Right atrium auricular region (tissue), 2 donors: ENCODE results near the gene VWA1. TPM values are rescaled to one million over a fixed set of nuclear protein-coding genes. Genes with fewer than 3 reads are reported as not detected.
"Not testable (repeated sequence)": the region's sequence is repeated elsewhere in the genome, so short reads cannot be mapped to it uniquely, and the experiment has no call there.

Source experiments
- DNase-seq: peaks from one replicate; pipeline ENCODE4 v3.0.0-alpha.2; 2019; ENCODE audit warnings: low spot score
- H3K27ac ChIP-seq, 2 donors: fragments of 200-600 bp; sonication (generic); 1 replicate in 1 of 2; 2 replicates in 1 of 2; pipeline ENCODE4 v1.5.1; 2016 to 2019
- H3K27me3 ChIP-seq, 2 donors: fragments of 200-600 bp; sonication (generic); one replicate each; pipeline versions ENCODE4 v1.5.1 to v1.6.0; 2017 to 2019
- H3K36me3 ChIP-seq: fragments of 200-600 bp; sonication (generic); one replicate; pipeline ENCODE4 v1.5.1; 2016
- H3K4me1 ChIP-seq, 2 donors: fragments of 200-600 bp; sonication (generic); one replicate each; pipeline versions ENCODE4 v1.5.1 to v1.6.0; 2017 to 2019
- H3K4me3 ChIP-seq, 2 donors: fragments of 200-600 bp; sonication (generic); 1 replicate in 1 of 2; 2 replicates in 1 of 2; pipeline ENCODE4 v1.5.1; 2017 to 2019; ENCODE audit warnings: mild to moderate bottlenecking in 1 of 2, moderate library complexity in 1 of 2
- H3K9me3 ChIP-seq, 2 donors: fragments of 200-600 bp; sonication (generic); one replicate each; pipeline ENCODE4 v1.5.1; 2019
- CTCF ChIP-seq, 2 donors: fragments of 200-600 bp; sonication (generic); IDR thresholded peaks; one replicate each; pipeline ENCODE4 v1.5.1; 2019; ENCODE audit warnings: antibody characterized with exemption in 2 of 2
- total RNA-seq, 2 donors: library from RNA; depleted of rRNA; stranded (reverse); fragments of >200 nt; gene quantifications; one replicate each; pipeline ENCODE4 v1.1.0, GENCODE V29; 2016

Gene VWA1
- total RNA-seq, 2 donors from 2014 or later = 13.0 to 15.2 TPM

GRCh38 chr1:1425753-1426495 lies 9.6 kb upstream of the VWA1 start:
- no peaks in the 10 kb centered on the region for H3K27me3 ChIP-seq
- no peak for TF ChIP-seq CTCF (IDR thresholded peaks at IDR 0.05)
- H3K27ac ChIP-seq = no peak overlapping the region
- peaks cover 0 to 22% of the 10 kb centered on the region in 2 donors for H3K4me1 ChIP-seq
- no peaks in the 10 kb centered on the region for H3K9me3 ChIP-seq
- H3K36me3 ChIP-seq = no peaks in the 10 kb centered on the region
- no peak overlapping the region for H3K4me3 ChIP-seq
- no peak for DNase-seq

- no peak overlapping the region for H3K4me3 ChIP-seq
- H3K9me3 ChIP-seq = no peaks in the 10 kb centered on the region
- no peak for TF ChIP-seq CTCF (IDR thresholded peaks at IDR 0.05)
- H3K36me3 ChIP-seq = no peaks in the 10 kb centered on the region
- DNase-seq = no peak
- no peaks in the 10 kb centered on the region for H3K27me3 ChIP-seq
- no peak overlapping the region for H3K27ac ChIP-seq
- peaks cover 0 to 28% of the 10 kb centered on the region in 2 donors for H3K4me1 ChIP-seq
Observed at GRCh38 chr1:1426496-1427105, 8.9 kb upstream of the VWA1 start.

GRCh38 chr1:1427106-1427819 lies 8.2 kb upstream of the VWA1 start:
- no peaks in the 10 kb centered on the region for H3K36me3 ChIP-seq
- H3K27ac ChIP-seq = no peak overlapping the region
- peaks cover 0 to 34% of the 10 kb centered on the region in 2 donors for H3K4me1 ChIP-seq
- TF ChIP-seq CTCF (IDR thresholded peaks at IDR 0.05) = no peak
- H3K4me3 ChIP-seq = peak overlapping the region; percentile 38 to 52
- no peaks in the 10 kb centered on the region for H3K9me3 ChIP-seq
- DNase-seq = no peak
- H3K27me3 ChIP-seq = no peaks in the 10 kb centered on the region

- DNase-seq = no peak
- no peak for TF ChIP-seq CTCF (IDR thresholded peaks at IDR 0.05)
- no peak overlapping the region for H3K27ac ChIP-seq
- no peaks in the 10 kb centered on the region for H3K27me3 ChIP-seq
- peaks cover 0 to 39% of the 10 kb centered on the region in 2 donors for H3K4me1 ChIP-seq
- H3K9me3 ChIP-seq = no peaks in the 10 kb centered on the region
- peak overlapping the region; percentile 38 to 52 for H3K4me3 ChIP-seq
- no peaks in the 10 kb centered on the region for H3K36me3 ChIP-seq
Observed at GRCh38 chr1:1427820-1428148, 7.7 kb upstream of the VWA1 start.

- H3K9me3 ChIP-seq = no peaks in the 10 kb centered on the region
- TF ChIP-seq CTCF (IDR thresholded peaks at IDR 0.05) = no peak
- H3K4me3 ChIP-seq = no peak overlapping the region
- DNase-seq = no peak
- no peak overlapping the region for H3K27ac ChIP-seq
- H3K27me3 ChIP-seq = no peaks in the 10 kb centered on the region
- H3K36me3 ChIP-seq = no peaks in the 10 kb centered on the region
- H3K4me1 ChIP-seq = peaks cover 0 to 43% of the 10 kb centered on the region in 2 donors
Observed at GRCh38 chr1:1428174-1428573, 7.3 kb upstream of the VWA1 start.

- H3K9me3 ChIP-seq, H3K27me3 ChIP-seq, H3K4me3 ChIP-seq, H3K36me3 ChIP-seq, DNase-seq: not testable (repeated sequence)
- H3K4me1 ChIP-seq = peaks cover 0 to 51% of the 10 kb centered on the region in 2 donors
- peak overlapping the region in 1 of 2 donors; percentile 87 for H3K27ac ChIP-seq
Observed at GRCh38 chr1:1428967-1429366, 6.5 kb upstream of the VWA1 start.
